ENCODE data around the gene UCHL1. TPM values are rescaled to one million over a fixed set of nuclear protein-coding genes. Genes with fewer than 3 reads are reported as not detected.
"Not testable (repeated sequence)": the region's sequence is repeated elsewhere in the genome, so short reads cannot be mapped to it uniquely, and the experiment has no call there.

Gene UCHL1
- total and polyA plus RNA-seq, 5 donors = 8.3 to 63.9 (median 40.5) TPM

GRCh38 chr4:41307638-41308037 lies 50.9 kb downstream of the UCHL1 start:
- no peak for DNase-seq
- Histone ChIP-seq H3K27me3 (ENCODE audit: control insufficient read depth, insufficient read depth) (no peaks in the 10 kb centered on the region), H3K27ac (ENCODE audit: low read length) (no peak overlapping the region), H3K4me3 (ENCODE audit: low read length) (no peak overlapping the region), H3K4me1 (ENCODE audit: control insufficient read depth, insufficient read depth, low read length) (peaks cover 2% of the 10 kb centered on the region), H3K9me3 (ENCODE audit: control insufficient read depth, low read length) (no peaks in the 10 kb centered on the region)
- WGBS = 70% methylated on average over 1 of the region's 1 CpG
- ATAC-seq = peak; percentile 63 to 84
- intact Hi-C loops (cut with DNase I) = no loop called here

- Histone ChIP-seq H3K4me1 (ENCODE audit: control insufficient read depth, insufficient read depth, low read length) (peaks cover 2% of the 10 kb centered on the region), H3K9me3 (ENCODE audit: control insufficient read depth, low read length) (no peaks in the 10 kb centered on the region), H3K4me3 (ENCODE audit: low read length) (no peak overlapping the region), H3K27me3 (ENCODE audit: control insufficient read depth, insufficient read depth) (no peaks in the 10 kb centered on the region), H3K27ac (ENCODE audit: low read length) (no peak overlapping the region)
- no peak for ATAC-seq
- intact Hi-C loops (cut with DNase I) = no loop called here
- 71% methylated on average over 2 of the region's 2 CpGs for WGBS
- DNase-seq = no peak
Measured at GRCh38 chr4:41308398-41308797, 51.7 kb downstream of the UCHL1 start.

GRCh38 chr4:41315426-41315825 lies 58.7 kb downstream of the UCHL1 start:
- H3K9me3 ChIP-seq (ENCODE audit: control insufficient read depth, low read length); H3K4me1 ChIP-seq (ENCODE audit: control insufficient read depth, insufficient read depth, low read length); intact Hi-C loops (cut with DNase I); H3K27me3 ChIP-seq (ENCODE audit: control insufficient read depth, insufficient read depth); DNase-seq; H3K4me3 ChIP-seq (ENCODE audit: low read length); H3K27ac ChIP-seq (ENCODE audit: low read length); ATAC-seq: not testable (repeated sequence)
- 97% methylated on average over 14 of the region's 14 CpGs for WGBS

- no peak overlapping the region for H3K4me3 ChIP-seq (ENCODE audit: low read length)
- H3K9me3 ChIP-seq (ENCODE audit: control insufficient read depth, low read length) = no peaks in the 10 kb centered on the region
- WGBS = 96% methylated on average over 1 of the region's 1 CpG
- H3K27ac ChIP-seq (ENCODE audit: low read length) = no peak overlapping the region
- intact Hi-C loops (cut with DNase I) = no loop called here
- H3K27me3 ChIP-seq (ENCODE audit: control insufficient read depth, insufficient read depth) = no peaks in the 10 kb centered on the region
- no peak for ATAC-seq
- no peak for DNase-seq
- no peaks in the 10 kb centered on the region for H3K4me1 ChIP-seq (ENCODE audit: control insufficient read depth, insufficient read depth, low read length)
Measured at GRCh38 chr4:41315862-41316261, 59.1 kb downstream of the UCHL1 start.

Other genes starting within 250 kb of the UCHL1 start
- 10 to 100 TPM; 36.6 to 46.2 (median 39.6) TPM for gene APBB2, start 42.4 kb upstream of the UCHL1 start, total RNA-seq
- gene APBB2, start 42.4 kb upstream of the UCHL1 start, polyA plus RNA-seq = 12.7 TPM